ENCODE measurements around the gene CFAP44.
"Not testable (repeated sequence)": the region's sequence is repeated elsewhere in the genome, so short reads cannot be mapped to it uniquely, and the experiment has no call there.

The CFAP44 gene

DNA sequence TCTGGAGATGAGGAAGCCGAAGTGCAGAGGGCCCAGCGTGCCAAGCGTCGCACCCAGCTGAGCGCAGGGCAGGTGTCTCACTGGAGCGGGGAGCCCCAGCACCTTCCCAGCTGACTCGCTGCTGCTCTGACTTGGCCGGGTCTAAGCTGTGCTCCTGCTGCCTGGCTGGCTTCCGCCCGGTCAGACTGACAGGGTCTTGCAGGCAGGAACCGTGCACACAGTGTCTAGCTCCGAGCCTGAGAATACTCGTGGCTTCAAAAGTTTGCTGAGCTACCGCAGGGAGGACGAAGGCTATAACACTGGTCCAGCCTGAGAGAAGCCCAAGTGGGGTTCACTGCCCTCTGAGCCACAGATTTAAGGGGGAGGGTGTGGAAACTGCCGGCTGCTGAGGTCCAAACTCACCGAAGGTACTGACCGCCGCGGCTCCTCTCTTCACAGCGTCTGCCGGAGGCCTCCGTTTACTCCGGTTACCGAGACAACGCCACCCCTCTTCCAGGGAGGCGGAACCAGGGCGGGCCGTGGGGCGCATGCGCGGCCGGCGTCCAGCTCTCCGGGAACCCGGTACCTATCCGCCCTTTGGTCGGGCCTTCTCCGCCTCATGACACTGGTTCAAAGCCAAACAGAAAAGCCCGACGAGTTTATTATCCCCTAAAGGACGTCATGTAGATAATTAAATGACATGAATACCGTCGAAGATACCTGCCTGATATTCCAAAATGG is at the start of gene CFAP44:
Gene CFAP44 (minus strand): TSS at position 443 of the 720 bp plus-strand sequence. CDS start 7,829 bp downstream, outside the sequence.
- DNase-seq (ENCODE audit: low spot score), result no peak

DNA sequence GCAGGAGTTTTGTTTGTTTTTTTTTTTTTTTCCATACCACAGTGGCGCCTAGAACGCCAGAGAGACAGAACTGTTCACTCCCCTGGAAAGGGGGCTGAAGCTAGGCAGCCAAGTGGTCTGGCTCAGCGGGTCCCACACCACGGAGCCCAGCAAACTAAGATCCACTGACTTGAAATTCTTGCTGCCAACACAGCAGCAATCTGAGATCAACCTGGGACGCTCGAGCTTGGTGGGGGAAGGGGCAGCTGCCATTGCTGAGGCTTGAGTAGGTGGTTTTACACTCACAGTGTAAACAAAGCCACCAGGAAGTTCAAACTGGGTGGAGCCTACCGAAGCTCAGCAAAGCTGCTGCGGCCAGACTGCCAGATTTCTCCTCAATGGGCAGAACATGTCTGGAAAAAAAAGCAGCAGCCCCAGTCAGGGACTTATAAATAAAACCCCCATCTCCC is 43.9 kb upstream of the CFAP44 start:
- DNase-seq (ENCODE audit: low spot score), result no peak

GRCh38 chr3:113468539-113468938 is 27.2 kb upstream of the CFAP44 start:
- DNase-seq (ENCODE audit: low spot score), result no peak

GRCh38 chr3:113461488-113461887 is 20.2 kb upstream of the CFAP44 start:
- DNase-seq (ENCODE audit: low spot score), result no peak

DNA sequence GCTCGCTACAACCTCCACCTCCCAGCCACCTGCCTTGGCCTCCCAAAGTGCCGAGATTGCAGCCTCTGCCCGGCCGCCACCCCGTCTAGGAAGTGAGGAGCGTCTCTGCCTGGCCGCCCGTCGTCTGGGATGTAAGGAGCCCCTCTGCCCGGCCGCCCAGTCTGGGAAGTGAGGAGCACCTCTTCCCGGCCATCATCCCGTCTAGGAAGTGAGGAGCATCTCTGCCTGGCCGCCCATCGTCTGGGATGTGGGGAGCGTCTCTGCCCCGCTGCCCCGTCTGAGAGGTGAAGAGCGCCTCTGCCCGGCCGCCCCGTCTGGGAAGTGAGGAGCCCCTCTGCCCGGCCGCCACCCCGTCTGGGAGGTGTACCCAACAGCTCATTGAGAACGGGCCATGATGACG is 17.3 kb upstream of the CFAP44 start:
- DNase-seq (ENCODE audit: low spot score), result not testable (repeated sequence)

DNA sequence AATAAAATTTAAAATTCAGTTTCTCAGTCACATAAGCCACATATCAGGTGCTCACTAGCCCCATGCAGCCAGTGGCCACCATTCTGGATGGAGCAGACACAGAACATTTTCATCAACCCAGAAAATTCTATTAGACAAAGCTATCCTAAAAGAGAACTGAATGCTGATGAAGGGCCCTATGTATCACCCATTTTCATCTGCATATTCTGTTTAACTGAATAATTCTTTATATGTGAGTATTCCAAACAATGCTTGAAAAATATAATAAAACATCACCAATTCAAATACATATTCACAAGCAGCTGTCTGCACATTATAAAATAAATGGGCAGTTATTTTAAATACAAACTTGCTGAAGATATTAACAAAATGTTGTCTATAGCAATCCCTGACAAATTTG is 14.2 kb upstream of the CFAP44 start:
- DNase-seq (ENCODE audit: low spot score), result no peak

DNA sequence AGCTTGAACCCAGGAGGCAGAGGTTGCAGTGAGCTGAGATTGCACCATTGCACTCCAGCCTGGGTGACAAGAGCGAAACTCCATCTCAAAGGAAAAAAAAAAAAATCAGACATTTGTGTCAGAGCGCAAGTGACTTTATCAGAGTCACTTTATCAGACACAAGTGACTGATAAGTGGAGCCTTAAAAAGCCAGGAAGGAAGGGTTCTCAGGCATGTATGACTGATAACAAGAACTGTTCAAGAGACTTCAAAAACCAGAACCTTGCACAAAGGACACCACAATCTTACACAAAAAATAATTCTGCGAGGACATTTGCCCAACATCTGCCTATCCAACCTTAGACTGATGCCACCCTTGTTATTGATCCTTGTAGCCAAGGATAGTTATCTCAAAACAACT is 13.3 kb upstream of the CFAP44 start:
- no peak for DNase-seq (ENCODE audit: low spot score)

DNA sequence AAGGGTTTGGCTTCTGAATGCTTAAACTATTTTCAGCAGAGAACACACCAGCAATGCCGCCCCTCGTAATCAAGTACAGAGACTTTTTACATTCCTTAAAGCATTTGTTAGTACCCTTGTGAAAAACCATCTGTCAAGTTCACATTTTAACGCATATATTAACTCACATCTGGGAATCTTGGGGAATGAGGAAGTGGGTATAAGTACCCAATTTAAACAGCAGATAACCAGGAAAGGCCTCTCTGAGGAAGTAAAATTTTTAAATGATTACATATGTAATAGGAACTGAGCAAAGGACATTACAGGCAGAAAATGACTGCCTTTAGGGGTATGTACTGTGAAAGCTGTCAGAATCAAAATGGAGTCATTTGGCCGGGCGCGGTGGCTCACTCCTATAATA is 12.8 kb upstream of the CFAP44 start:
- no peak for DNase-seq (ENCODE audit: low spot score)

- DNase-seq (ENCODE audit: low spot score), result no peak
Measured at GRCh38 chr3:113450911-113451310, 9.6 kb upstream of the CFAP44 start.

- no peak for DNase-seq (ENCODE audit: low spot score)
Measured at GRCh38 chr3:113439606-113440005, 1.7 kb downstream of the CFAP44 start.

DNA sequence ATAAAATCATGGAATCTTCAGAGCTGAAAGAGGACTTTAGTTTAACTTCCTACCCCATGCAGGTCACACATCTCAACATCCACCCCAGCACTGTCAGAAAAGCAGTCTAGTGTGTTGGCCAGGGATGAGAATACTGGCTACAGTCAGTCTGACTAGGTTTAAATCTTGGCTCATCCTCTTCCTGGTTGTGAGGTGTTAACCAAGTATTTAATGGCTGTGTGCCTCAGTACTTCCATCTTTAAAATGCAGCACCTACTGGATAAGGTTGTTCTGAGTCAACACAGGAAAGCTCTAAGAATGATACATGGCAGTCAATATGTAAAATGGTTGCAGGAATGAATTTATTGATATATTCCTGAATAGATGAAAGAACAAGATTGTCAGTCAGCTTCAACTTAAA is 3.1 kb downstream of the CFAP44 start:
- no peak for DNase-seq (ENCODE audit: low spot score)

- DNase-seq (ENCODE audit: low spot score), result no peak
Measured at GRCh38 chr3:113437411-113437810, 3.9 kb downstream of the CFAP44 start.

DNA sequence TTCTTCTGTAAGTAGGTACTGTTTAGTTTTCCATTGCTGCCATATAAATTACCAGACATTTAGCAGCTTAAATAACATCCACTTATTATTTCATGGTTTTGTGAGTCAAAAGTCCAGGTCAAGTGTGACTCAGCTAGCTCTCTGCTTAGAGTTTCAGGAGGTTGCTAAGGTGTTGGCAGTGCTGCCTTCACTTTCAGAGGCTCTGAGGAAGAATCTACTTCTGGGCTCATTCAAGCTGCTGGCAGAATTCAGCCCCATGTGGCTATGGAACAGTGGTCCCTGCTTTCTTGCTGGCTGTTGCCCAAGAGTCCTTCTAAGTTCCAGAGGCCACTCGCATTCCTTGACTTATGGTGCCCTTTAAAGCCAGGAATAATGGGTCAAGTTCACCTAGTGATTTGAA is 4.5 kb downstream of the CFAP44 start:
- DNase-seq (ENCODE audit: low spot score), result peak; percentile 26

DNA sequence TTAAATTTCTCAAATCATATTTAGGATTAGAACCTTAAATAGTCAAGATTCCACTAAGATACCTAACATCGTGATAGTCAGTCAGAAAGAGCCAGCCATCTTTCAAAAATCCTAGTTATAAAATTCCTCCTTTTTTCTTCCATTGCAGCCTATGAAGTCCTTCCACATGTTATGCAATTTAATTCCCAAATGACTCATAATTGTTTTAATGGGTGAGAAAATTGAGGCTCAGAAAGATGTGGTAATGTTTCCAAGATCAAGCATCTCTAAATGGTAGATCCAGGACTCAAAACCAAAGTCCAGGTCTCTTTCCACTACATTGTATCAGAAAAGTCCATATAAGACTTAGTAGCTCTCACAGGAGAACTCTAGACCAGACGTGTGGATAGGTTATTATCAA is 9.5 kb downstream of the CFAP44 start:
- DNase-seq (ENCODE audit: low spot score), result no peak

- DNase-seq (ENCODE audit: low spot score), result no peak
Measured at GRCh38 chr3:113428581-113428980, 12.7 kb downstream of the CFAP44 start.

DNA sequence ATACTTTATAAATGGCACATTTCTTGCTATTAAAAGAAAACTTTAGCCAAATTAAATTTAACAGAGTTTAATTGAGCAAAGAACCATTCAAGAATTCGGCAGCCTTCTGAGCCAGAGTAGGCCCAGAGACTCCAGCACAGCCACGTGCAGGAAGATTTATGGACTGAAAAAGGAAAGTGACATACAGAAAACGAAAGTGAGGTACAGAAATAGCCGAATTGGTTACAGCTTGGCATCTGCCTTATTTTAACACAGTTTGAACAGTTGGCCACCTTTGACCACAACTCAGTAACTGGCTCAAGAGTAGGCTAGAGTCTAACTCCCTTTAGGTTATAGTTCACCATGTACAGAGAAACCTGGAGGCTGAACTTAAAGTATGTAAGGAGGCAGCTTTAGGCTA is 17.6 kb downstream of the CFAP44 start:
- DNase-seq (ENCODE audit: low spot score), result no peak

- DNase-seq (ENCODE audit: low spot score), result no peak
Measured at GRCh38 chr3:113421082-113421481, 20.2 kb downstream of the CFAP44 start.

- DNase-seq (ENCODE audit: low spot score), result no peak
Measured at GRCh38 chr3:113409676-113410075, 31.6 kb downstream of the CFAP44 start.

GRCh38 chr3:113405180-113405579 is 36.1 kb downstream of the CFAP44 start:
- DNase-seq (ENCODE audit: low spot score), result no peak

DNA sequence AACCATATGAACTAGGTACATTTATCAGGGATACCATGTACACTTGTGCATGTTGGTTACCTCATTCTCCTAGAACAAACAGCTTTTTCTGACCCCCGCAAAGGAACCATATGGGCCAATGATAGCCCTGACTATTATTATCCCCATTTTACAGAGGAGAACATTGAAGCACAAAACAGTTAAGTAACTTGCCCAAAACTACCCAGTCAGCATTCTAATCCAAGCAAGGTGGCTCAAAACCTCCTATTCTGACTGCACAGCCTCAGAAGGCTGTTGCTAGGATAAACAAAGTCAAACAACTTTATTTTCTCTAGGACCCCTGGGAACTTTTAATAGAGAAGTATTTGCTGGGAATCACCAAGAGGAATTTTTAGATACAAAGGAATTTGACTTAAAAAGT is 36.7 kb downstream of the CFAP44 start:
- no peak for DNase-seq (ENCODE audit: low spot score)

Data from LoVo (cell line).